Amniotic epithelial cell (primary cell): ENCODE results near the gene NT5C3B.
"Not testable (repeated sequence)": the region's sequence is repeated elsewhere in the genome, so short reads cannot be mapped to it uniquely, and the experiment has no call there.

Experiments
- DNase-seq: peaks from one replicate; pipeline ENCODE4 v3.0.0-alpha.2; 2010; ENCODE audit warnings: low read depth

Gene NT5C3B

GRCh38 chr17:41839448-41839847, 3.4 kb upstream of the NT5C3B start:
- DNase-seq = not testable (repeated sequence)

DNA sequence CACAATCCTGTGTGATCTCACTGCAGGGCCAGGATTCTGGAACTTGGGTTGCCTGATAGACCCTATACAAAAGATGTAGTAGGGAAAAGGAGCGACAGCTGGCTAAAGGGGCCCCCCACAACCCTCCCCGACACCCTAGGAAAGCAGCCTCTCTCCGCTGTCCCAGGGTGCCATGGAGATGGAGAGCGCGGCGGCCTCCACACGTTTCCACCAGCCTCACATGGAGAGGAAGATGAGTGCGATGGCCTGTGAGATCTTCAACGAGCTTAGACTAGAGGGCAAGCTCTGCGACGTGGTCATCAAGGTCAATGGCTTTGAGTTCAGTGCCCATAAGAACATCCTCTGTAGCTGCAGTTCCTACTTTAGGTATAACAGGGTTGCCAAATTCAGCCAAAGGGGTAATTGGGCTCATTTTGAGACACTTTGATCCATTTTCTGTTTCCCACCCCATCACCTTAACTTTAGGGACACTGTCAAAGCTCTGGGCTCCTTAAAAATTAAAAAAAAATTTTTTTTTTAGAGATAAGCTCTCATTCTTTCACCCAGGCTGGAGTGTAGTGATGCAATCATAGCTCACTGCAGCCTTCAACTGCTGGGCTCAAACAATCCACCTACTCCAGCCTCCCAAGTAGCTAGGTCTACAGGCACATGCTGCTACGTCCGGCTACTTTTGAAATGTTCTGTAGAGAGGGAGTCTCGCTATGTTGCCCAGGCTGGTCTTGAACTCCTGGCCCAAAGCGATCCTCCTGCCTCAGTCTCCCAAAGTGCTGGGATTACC, 1.9 kb upstream of the NT5C3B start, which contains the start of gene KLHL10:
Gene KLHL10, plus strand, starts transcription at position 65 of the 778 bp plus-strand sequence. Its CDS starts 108 bp downstream, at position 173.
- DNase-seq = no peak

DNA sequence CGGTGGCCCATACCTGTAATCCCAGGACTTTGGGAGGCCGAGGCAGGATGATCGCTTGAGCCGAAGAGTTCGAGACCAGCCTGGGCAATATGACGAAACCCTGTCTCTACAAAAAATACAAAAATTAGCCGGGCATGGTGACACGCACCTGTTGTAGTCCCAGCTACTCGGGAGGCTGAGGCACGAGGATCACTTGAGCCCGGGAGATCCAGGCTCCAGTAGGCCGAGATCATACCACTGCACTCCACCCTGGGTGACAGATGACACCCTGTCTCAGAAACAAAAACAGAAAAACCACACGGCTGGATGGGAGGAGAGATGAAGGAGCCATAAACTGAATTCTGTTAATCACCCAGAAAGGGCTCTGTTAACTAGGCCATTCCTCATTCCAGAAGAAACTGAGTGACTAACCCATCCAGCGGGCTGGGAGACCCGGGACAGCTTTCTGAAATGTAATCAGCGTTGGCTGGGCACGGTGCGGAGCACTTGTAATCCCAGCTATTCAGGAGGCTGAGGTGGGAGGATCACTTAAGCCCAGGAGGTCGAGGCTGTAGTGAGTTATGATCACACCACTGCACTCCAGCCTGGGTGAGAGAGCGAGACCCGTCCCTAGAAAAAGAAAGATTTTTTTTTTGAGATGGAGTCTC, 641 bp upstream of the NT5C3B start:
- peak; percentile 16 for DNase-seq

- DNase-seq = no peak
Measured at GRCh38 chr17:41835214-41835799, 725 bp downstream of the NT5C3B start.

GRCh38 chr17:41829961-41830360, 6.1 kb downstream of the NT5C3B start:
- DNase-seq = not testable (repeated sequence)

- DNase-seq = no peak
Measured at GRCh38 chr17:41825175-41825845, 10.7 kb downstream of the NT5C3B start.

DNA sequence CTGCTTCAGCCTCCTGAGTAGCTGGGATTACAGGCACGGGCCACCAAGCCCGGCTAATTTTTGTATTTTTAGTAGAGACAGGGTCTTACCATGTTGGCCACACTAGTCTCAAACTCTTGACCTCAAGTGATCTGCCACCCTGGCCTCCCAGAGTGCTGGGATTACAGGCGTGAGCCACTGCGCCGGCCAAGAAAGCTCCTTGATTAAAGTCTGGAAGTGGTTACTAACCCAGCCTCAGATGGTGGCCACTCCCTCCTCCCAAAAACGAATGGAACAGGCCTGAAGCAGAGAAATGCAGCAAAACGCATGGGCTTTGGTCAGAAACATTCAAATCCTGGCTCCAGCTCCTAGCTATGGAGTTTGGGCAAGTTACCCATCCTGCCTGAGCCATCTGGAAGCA, 11.9 kb downstream of the NT5C3B start:
- no peak for DNase-seq

GRCh38 chr17:41823580-41823979, 12.5 kb downstream of the NT5C3B start:
- DNase-seq = no peak

GRCh38 chr17:41823141-41823524, 12.9 kb downstream of the NT5C3B start:
- no peak for DNase-seq

- no peak for DNase-seq
Measured at GRCh38 chr17:41822216-41823140, 13.6 kb downstream of the NT5C3B start.

DNA sequence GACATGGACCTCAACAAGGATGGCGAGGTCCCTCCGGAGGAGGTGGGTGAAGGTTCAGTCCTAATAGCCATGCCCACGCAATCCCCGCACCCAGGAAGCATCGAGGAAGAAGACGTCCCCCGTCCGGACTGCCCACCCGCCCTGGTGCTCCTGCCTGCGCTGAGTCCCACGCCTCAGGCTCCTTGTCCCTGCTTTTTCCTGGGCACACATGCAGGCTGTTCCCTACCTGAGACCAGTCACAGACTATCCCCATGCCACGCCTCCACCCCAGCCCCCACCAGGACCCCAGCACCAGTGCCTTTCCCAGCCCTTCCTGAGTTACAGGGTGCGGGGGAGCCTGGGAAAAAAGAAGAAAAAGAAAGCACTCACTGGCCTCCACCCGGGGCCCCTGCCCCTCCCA, 14.3 kb downstream of the NT5C3B start:
- no peak for DNase-seq

- no peak for DNase-seq
Measured at GRCh38 chr17:41818024-41818423, 18.0 kb downstream of the NT5C3B start.

DNA sequence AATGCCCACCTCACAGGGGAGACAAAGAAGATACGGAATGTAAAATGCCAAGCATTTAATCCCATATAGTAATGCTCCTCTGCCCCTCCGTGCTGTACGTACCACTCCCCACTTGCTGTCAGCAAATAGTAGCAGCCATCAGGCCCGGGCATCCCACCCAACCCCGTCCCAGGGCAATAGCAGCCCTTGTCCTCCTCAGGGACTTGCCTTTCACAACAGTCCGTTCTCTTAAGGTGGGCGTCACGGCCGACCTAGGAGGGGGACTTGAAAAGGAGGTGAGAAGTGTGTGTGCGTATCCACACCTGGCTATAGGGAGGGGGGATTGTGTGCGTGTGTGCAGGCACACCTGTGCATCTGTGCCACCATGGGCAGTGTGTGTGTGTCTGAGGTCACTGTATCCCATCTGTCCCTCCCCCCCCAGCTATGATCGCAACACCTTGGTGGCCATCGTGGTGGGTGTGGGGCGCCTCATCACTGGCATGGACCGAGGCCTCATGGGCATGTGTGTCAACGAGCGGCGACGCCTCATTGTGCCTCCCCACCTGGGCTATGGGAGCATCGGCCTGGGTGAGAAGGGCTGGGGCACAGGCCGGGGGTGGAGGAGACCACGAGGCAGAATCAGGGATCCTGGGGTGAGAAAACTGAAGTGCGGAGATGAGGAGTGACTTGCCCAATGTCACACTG, 19.3 kb downstream of the NT5C3B start:
- no peak for DNase-seq

DNA sequence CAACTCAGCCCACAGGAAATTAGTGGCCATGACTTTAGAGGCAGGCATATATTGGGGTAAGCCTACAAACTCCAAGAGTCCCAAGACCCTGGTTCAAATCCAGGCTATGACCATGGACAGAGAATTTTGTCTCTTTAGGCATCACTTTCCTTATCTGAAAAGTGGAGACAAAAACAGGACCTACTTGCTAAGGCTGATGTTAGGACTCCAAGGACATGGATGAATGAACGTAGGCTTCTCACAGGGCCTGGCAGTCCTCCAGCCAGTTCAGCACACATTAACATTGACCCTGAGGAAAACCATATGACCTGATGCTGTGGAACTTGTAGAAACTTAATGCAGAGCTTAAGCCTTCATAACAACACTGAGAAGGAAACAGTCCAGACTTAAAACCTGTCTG, 21.8 kb downstream of the NT5C3B start:
- peak; percentile 71 for DNase-seq

DNA sequence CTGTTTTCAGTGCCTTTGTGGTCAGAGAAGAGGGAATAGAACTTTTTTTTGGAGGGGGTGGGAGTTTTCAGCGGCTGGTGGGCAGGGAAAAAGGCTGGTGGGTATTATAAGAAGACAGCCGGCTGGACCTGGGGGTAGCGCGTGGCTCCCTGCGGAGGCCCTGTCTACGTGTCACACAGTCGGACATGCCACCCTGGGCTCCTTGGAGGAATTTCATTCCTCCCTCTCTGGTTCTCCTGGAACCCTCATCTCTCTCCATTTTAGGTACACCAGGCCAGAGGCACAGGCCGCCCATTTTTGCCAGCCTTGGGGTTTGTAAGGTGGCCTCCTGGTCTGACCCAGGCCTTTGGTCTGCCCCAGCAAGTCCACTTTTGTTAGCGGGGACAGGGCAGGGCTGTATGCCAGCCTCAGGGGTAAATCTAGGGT, 22.3 kb downstream of the NT5C3B start:
- DNase-seq = no peak

DNA sequence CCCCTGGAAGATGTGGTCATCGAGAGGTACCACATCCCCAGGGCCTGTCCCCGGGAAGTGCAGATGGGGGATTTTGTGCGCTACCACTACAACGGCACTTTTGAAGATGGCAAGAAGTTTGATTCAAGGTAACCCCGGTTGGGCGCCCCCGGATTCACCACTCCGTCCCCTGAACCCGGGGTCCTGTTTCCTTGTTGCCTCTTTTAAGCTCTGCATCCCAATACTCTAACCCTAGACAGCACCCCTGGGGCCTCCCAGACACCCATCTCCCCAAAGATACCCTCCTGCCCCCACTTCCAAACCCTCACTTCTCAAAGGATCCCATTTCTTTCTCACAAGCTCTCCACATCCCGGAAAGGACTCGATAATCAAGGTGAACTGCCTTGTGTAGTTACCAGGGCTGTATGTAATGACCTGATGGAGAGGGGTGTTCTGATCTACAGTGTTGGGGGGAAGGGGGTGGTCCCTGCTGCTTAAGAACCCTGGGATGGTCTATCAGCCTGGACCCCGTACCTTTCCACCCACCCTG, 22.8 kb downstream of the NT5C3B start:
- DNase-seq = no peak

GRCh38 chr17:41812381-41813151, 23.5 kb downstream of the NT5C3B start, which contains the start of gene FKBP10:
Gene FKBP10, plus strand, starts transcription at chr17:41813004. Its CDS starts 31 bp downstream, at chr17:41813035.
- DNase-seq = peak; percentile 85

- peak; percentile 77 for DNase-seq
Measured at GRCh38 chr17:41811549-41812380, 24.3 kb downstream of the NT5C3B start, which contains the start of gene P3H4. Gene P3H4, minus strand, starts transcription at chr17:41811949. Its CDS starts 34 bp downstream, at chr17:41811915.
